B cell (primary cell): ENCODE data around the gene CTSD. TPM values are rescaled to one million over a fixed set of nuclear protein-coding genes. Genes with fewer than 3 reads are reported as not detected.
"Not testable (repeated sequence)": the region's sequence is repeated elsewhere in the genome, so short reads cannot be mapped to it uniquely, and the experiment has no call there.

Experiments
- ATAC-seq: fragments of 200-7000 bp; cut with Tn5 transposase; one replicate; pipeline ENCODE4 v1.10.0; 2021; ENCODE audit warnings: low read depth, mild to moderate bottlenecking, moderate number of reproducible peaks, moderate library complexity
- CTCF ChIA-PET: fragments of 350-600 bp; sonication (Branson Sonifier 250); formaldehyde crosslinking; loops from one replicate; lab custom pipeline; 2021; ENCODE audit warnings: antibody characterized with exemption, inconsistent platforms; lab: Charles Lee
- POLR2A ChIA-PET: fragments of 350-600 bp; sonication (Branson Sonifier 250); formaldehyde crosslinking; loops from one replicate; lab custom pipeline; 2021; ENCODE audit warnings: antibody characterized with exemption; lab: Charles Lee
- DNase-seq: peaks from one replicate; pipeline ENCODE4 v3.0.0; 2013
- H2AFZ ChIP-seq: 2 replicates; pipeline ENCODE4 v1.6.1; 2012; ENCODE audit warnings: mild to moderate bottlenecking, low read depth, low read length; ENCODE audit not compliant: insufficient read depth, poor library complexity, severe bottlenecking
- H3K27ac ChIP-seq, 2 donors: 1 replicate in 1 of 2; 2 replicates in 1 of 2; pipeline ENCODE4 v1.5.1; 2012 to 2013; ENCODE audit warnings: low read length in 2 of 2, mild to moderate bottlenecking in 2 of 2, moderate library complexity in 1 of 2
- H3K27me3 ChIP-seq, 4 experiments: fragments of 200-600 bp in 1 of 4; sonication (generic) in 1 of 4; replicated peaks in 1 of 4; 1 replicate in 2 of 4; 2 replicates in 2 of 4; pipeline versions ENCODE4 v1.6.1 to v1.7.0; 2013 to 2016; ENCODE audit warnings: low read length in 3 of 4, mild to moderate bottlenecking in 2 of 4, mixed read lengths in 1 of 4, moderate library complexity in 1 of 4; ENCODE audit not compliant: insufficient read depth in 4 of 4, control insufficient read depth in 3 of 4; ENCODE audit errors: control extremely low read depth in 1 of 4
- H3K36me3 ChIP-seq, 2 experiments: replicated peaks in 1 of 2; 1 replicate in 1 of 2; 2 replicates in 1 of 2; pipeline versions ENCODE4 v1.6.1 to v1.7.1; 2013; ENCODE audit warnings: low read length in 1 of 2; ENCODE audit not compliant: insufficient read depth in 2 of 2, control insufficient read depth in 1 of 2; ENCODE audit errors: control extremely low read depth in 1 of 2, extremely low read depth in 1 of 2
- H3K4me1 ChIP-seq, 2 donors: fragments of 200-600 bp in 1 of 2; sonication (generic) in 1 of 2; 1 replicate in 1 of 2; 2 replicates in 1 of 2; pipeline versions ENCODE4 v1.5.1 to v1.6.1; 2013 to 2017; ENCODE audit warnings: low read length in 2 of 2; ENCODE audit not compliant: control insufficient read depth in 2 of 2, insufficient read depth in 2 of 2
- H3K4me2 ChIP-seq: replicated peaks from 2 replicates; pipeline ENCODE3; 2012; ENCODE audit warnings: mild to moderate bottlenecking, low read depth, low read length; ENCODE audit not compliant: poor library complexity, severe bottlenecking
- H3K4me3 ChIP-seq, 5 experiments: fragments of 200-600 bp in 1 of 5; sonication (generic) in 1 of 5; 1 replicate in 3 of 5; 2 replicates in 2 of 5; pipeline versions ENCODE4 v1.5.1 to v1.7.0; 2011 to 2016; ENCODE audit warnings: low read length in 4 of 5, mild to moderate bottlenecking in 4 of 5, low read depth in 2 of 5, control low read depth in 1 of 5, moderate library complexity in 1 of 5; ENCODE audit not compliant: insufficient read depth in 1 of 5; ENCODE audit errors: control extremely low read depth in 1 of 5, extremely low read depth in 1 of 5
- H3K79me2 ChIP-seq: fragments of 200-600 bp; sonication (generic); one replicate; pipeline ENCODE4 v1.6.0; 2016; ENCODE audit warnings: low read length; ENCODE audit not compliant: control insufficient read depth, insufficient read depth
- H3K9ac ChIP-seq: fragments of 200-600 bp; sonication (generic); 2 replicates; pipeline ENCODE4 v1.6.1; 2017; ENCODE audit warnings: mild to moderate bottlenecking, low read length, moderate library complexity
- H3K9me3 ChIP-seq, 3 donors: one replicate each; pipeline versions ENCODE4 v1.6.1 to v1.7.1; 2013; ENCODE audit warnings: low read length in 2 of 3; ENCODE audit not compliant: control insufficient read depth in 2 of 3, insufficient read depth in 1 of 3; ENCODE audit errors: control extremely low read depth in 1 of 3
- H4K20me1 ChIP-seq: 2 replicates; pipeline ENCODE4 v1.6.0; 2012; ENCODE audit warnings: mild to moderate bottlenecking, low read length; ENCODE audit not compliant: insufficient read depth, control insufficient read depth, poor library complexity, severe bottlenecking
- H3K27ac Mint-ChIP-seq: one replicate; pipeline ENCODE4 v1.8.0; 2021; ENCODE audit warnings: mixed read lengths
- H3K27me3 Mint-ChIP-seq: one replicate; pipeline ENCODE4 v1.8.0; 2021; ENCODE audit warnings: mixed read lengths
- H3K4me1 Mint-ChIP-seq: one replicate; pipeline ENCODE4 v1.8.0; 2021; ENCODE audit warnings: mixed read lengths
- H3K4me3 Mint-ChIP-seq: one replicate; pipeline ENCODE4 v1.8.0; 2021; ENCODE audit warnings: mixed read lengths
- H3K9me3 Mint-ChIP-seq: one replicate; pipeline ENCODE4 v1.8.0; 2022; ENCODE audit warnings: mixed read lengths; ENCODE audit not compliant: insufficient read depth
- CTCF ChIP-seq: fragments of 200-600 bp; IDR thresholded peaks from one replicate; pipeline ENCODE4 v1.8.0; 2022; ENCODE audit warnings: antibody characterized with exemption, mild to moderate bottlenecking
- EZH2 ChIP-seq: IDR thresholded peaks from 2 replicates; pipeline ENCODE4 v1.6.1; 2012; ENCODE audit warnings: borderline replicate concordance, low read depth, mild to moderate bottlenecking, moderate library complexity, low read length; ENCODE audit not compliant: insufficient read depth, poor library complexity, severe bottlenecking
- WGBS: methylation state at CpG from one replicate; pipeline ENCODE4 v1.1.5; 2013; ENCODE audit warnings: missing lambda C conversion rate; ENCODE audit not compliant: insufficient coverage; 5-methylcytosine and 5-hydroxymethylcytosine counted together
- intact Hi-C: fragments of 100-400 bp; cut with micrococcal nuclease; formaldehyde crosslinking; loops from one replicate; pipeline ENCODE4 v1.10.0; 2022
- polyA plus RNA-seq: library from polyadenylated mRNA; depleted of rRNA; stranded (reverse); fragments of >200 nt; gene quantifications from 2 replicates; pipeline ENCODE4 v1.2.3, GENCODE V29; 2012
- total RNA-seq, 2 donors: library from RNA; stranded (reverse); fragments of 120-200 nt in 1 of 2; gene quantifications; 1 replicate in 1 of 2; 2 replicates in 1 of 2; pipeline versions ENCODE4 v1.2.3 to v1.2.4, GENCODE V29; 2013 to 2022

Gene CTSD
- total and polyA plus RNA-seq, 2 donors (not counting 1 experiment from before 2014, with no cell fraction given): 42.2 to 83.5 TPM

GRCh38 chr11:1770061-1770460 is 6.3 kb upstream of the CTSD start:
- H3K27ac Mint-ChIP-seq: no peak overlapping the region
- H3K27me3 Mint-ChIP-seq: peaks cover 34% of the 10 kb centered on the region
- no peak overlapping the region for H3K4me2 ChIP-seq
- H3K4me1 Mint-ChIP-seq: peaks cover 7% of the 10 kb centered on the region
- H3K9me3 Mint-ChIP-seq: no peaks in the 10 kb centered on the region
- TF ChIP-seq EZH2 (no peak), CTCF (no peak)
- intact Hi-C loops: no loop called here
- H3K27me3 ChIP-seq: peaks cover 0 to 10% (median 1%) of the 10 kb centered on the region in 4 experiments
- DNase-seq: no peak
- no peaks in the 10 kb centered on the region for H4K20me1 ChIP-seq
- no peaks in the 10 kb centered on the region for H3K79me2 ChIP-seq
- CTCF ChIA-PET: no interaction called here
- H3K4me3 ChIP-seq: no peak overlapping the region
- WGBS: 100% methylated on average over 5 of the region's 7 CpGs
- H3K9me3 ChIP-seq: no peaks in the 10 kb centered on the region
- peaks cover 4 to 5% of the 10 kb centered on the region in 2 donors for H3K4me1 ChIP-seq
- no peak overlapping the region for H3K27ac ChIP-seq
- H3K9ac ChIP-seq: no peak overlapping the region
- no peaks in the 10 kb centered on the region for H3K36me3 ChIP-seq
- H2AFZ ChIP-seq: no peak overlapping the region
- ATAC-seq: no peak
- POLR2A ChIA-PET: no interaction called here
- H3K4me3 Mint-ChIP-seq: no peak overlapping the region

GRCh38 chr11:1769304-1769936 is 5.7 kb upstream of the CTSD start:
- H3K9ac ChIP-seq, H2AFZ ChIP-seq, H3K27ac Mint-ChIP-seq, H3K4me2 ChIP-seq, H3K9me3 ChIP-seq, H3K36me3 ChIP-seq, H3K4me3 Mint-ChIP-seq, POLR2A ChIA-PET, H3K4me3 ChIP-seq, DNase-seq, CTCF ChIA-PET, H3K27ac ChIP-seq, H3K79me2 ChIP-seq, H3K4me1 ChIP-seq, H3K9me3 Mint-ChIP-seq, H3K27me3 ChIP-seq, H3K4me1 Mint-ChIP-seq, ATAC-seq, H4K20me1 ChIP-seq: not testable (repeated sequence)
- H3K27me3 Mint-ChIP-seq: peaks cover 29% of the 10 kb centered on the region
- 99% methylated on average over 6 of the region's 9 CpGs for WGBS
- intact Hi-C loops: loop anchor here (10.0 kb wide), 1 partner anchor 75 kb away; no protein-coding TSS in a partner anchor
